Keratinocyte (primary cell): Measurements from ENCODE around the gene MEG3. TPM values are rescaled to one million over a fixed set of nuclear protein-coding genes. Genes with fewer than 3 reads are reported as not detected.

ENCODE experiments used
- DNase-seq: peaks from one replicate; pipeline ENCODE4 v3.0.0-alpha.2; 2011; ENCODE audit warnings: low read depth, missing footprints, low spot score
- FAIRE-seq: peaks from 2 replicates; lab custom pipeline; 2011; peaks lifted over from hg19 to GRCh38; lab: Jason Lieb, UNC
- H2AFZ ChIP-seq: 2 replicates; pipeline ENCODE4 v1.6.0; 2012; ENCODE audit warnings: low read length, control low read depth, inconsistent platforms; ENCODE audit not compliant: control insufficient read depth
- H3K27ac ChIP-seq: 2 replicates; pipeline ENCODE4 v1.5.1; 2011; ENCODE audit warnings: low read length; ENCODE audit not compliant: control insufficient read depth, insufficient read depth
- H3K27me3 ChIP-seq: 3 replicates; pipeline ENCODE4 v1.6.0; 2011; ENCODE audit warnings: low read length; ENCODE audit not compliant: control insufficient read depth, insufficient read depth; ENCODE audit errors: extremely low read depth
- H3K36me3 ChIP-seq, 2 experiments: 2 replicates in 1 of 2; 3 replicates in 1 of 2; pipeline ENCODE4 v1.5.1; 2011; ENCODE audit warnings: low read length in 2 of 2, mild to moderate bottlenecking in 1 of 2; ENCODE audit not compliant: control insufficient read depth in 2 of 2, insufficient read depth in 2 of 2; ENCODE audit errors: extremely low read depth in 1 of 2
- H3K4me1 ChIP-seq: 3 replicates; pipeline ENCODE4 v1.5.1; 2011; ENCODE audit warnings: low read length; ENCODE audit not compliant: control insufficient read depth, insufficient read depth; ENCODE audit errors: extremely low read depth
- H3K4me2 ChIP-seq: 3 replicates; pipeline ENCODE4 v1.6.0; 2011; ENCODE audit warnings: low read depth, low read length; ENCODE audit not compliant: control insufficient read depth, insufficient read depth; ENCODE audit errors: extremely low read depth
- H3K4me3 ChIP-seq, 3 experiments: fragments of 200-600 bp in 1 of 3; sonication (generic) in 1 of 3; 2 replicates in 2 of 3; 3 replicates in 1 of 3; pipeline ENCODE4 v1.5.1; 2011 to 2016; ENCODE audit warnings: low read length in 3 of 3, mild to moderate bottlenecking in 3 of 3, control low read depth in 2 of 3, inconsistent platforms in 1 of 3, low read depth in 1 of 3, mixed read lengths in 1 of 3, mixed run types in 1 of 3, moderate library complexity in 1 of 3; ENCODE audit not compliant: control insufficient read depth in 2 of 3, insufficient read depth in 2 of 3; ENCODE audit errors: extremely low read depth in 1 of 3
- H3K79me2 ChIP-seq: 2 replicates; pipeline ENCODE4 v1.6.0; 2012; ENCODE audit warnings: low read length; ENCODE audit not compliant: control insufficient read depth, insufficient read depth
- H3K9ac ChIP-seq: 3 replicates; pipeline ENCODE4 v1.6.0; 2011; ENCODE audit warnings: low read length; ENCODE audit not compliant: control insufficient read depth, insufficient read depth; ENCODE audit errors: extremely low read depth
- H3K9me1 ChIP-seq: 3 replicates; pipeline ENCODE4 v1.6.0; 2011; ENCODE audit warnings: low read length; ENCODE audit not compliant: control insufficient read depth, insufficient read depth; ENCODE audit errors: extremely low read depth
- H3K9me3 ChIP-seq: 2 replicates; pipeline ENCODE4 v1.5.1; 2012; ENCODE audit warnings: low read depth, low read length; ENCODE audit not compliant: control insufficient read depth
- H4K20me1 ChIP-seq: 3 replicates; pipeline ENCODE4 v1.6.0; 2011; ENCODE audit warnings: low read length; ENCODE audit not compliant: control insufficient read depth, insufficient read depth; ENCODE audit errors: extremely low read depth
- EZH2 ChIP-seq: IDR thresholded peaks from one replicate; pipeline ENCODE4 v1.6.1; 2012; ENCODE audit warnings: inconsistent platforms, mild to moderate bottlenecking, low read length, moderate library complexity
- dilution Hi-C: fragments of 300-500 bp; cut with MboI; formaldehyde crosslinking; loops from one replicate; pipeline ENCODE4 v1.7.0; 2020; ENCODE audit warnings: low sequenced_read_pairs; ENCODE audit not compliant: extremely low pct_ligation_motif_present
- polyA plus RNA-seq, 5 experiments: library from polyadenylated mRNA; depleted of rRNA in 3 of 5; stranded (reverse) in 3 of 5; stranded (forward) in 1 of 5; unstranded in 1 of 5; fragments of >200 nt; gene quantifications; 1 replicate in 1 of 5; 2 replicates in 3 of 5; 3 replicates in 1 of 5; pipeline versions ENCODE4 v1.2.1 to v1.2.3, GENCODE V29; 2011 to 2012; ENCODE audit warnings: missing spikeins in 2 of 5, low read depth in 1 of 5, low replicate concordance in 1 of 5
- TF ChIP-seq, protein P1 (sequence below), 3 experiments: IDR thresholded peaks in 1 of 3; conservative IDR thresholded peaks in 1 of 3; optimal IDR thresholded peaks in 1 of 3; 2 replicates in 2 of 3; 3 replicates in 1 of 3; pipeline versions ENCODE3 to v1.5.1; 2011; ENCODE audit warnings: low read length in 3 of 3, mild to moderate bottlenecking in 3 of 3, moderate library complexity in 2 of 3, control low read depth in 1 of 3, inconsistent platforms in 1 of 3; ENCODE audit not compliant: insufficient read depth in 2 of 3; ENCODE audit errors: extremely low read depth in 1 of 3

MEG3 gene
- polyA plus RNA-seq, 1 donor (not counting 4 experiments of a cell fraction or from before 2014, with no cell fraction given): 5.6 TPM

DNA sequence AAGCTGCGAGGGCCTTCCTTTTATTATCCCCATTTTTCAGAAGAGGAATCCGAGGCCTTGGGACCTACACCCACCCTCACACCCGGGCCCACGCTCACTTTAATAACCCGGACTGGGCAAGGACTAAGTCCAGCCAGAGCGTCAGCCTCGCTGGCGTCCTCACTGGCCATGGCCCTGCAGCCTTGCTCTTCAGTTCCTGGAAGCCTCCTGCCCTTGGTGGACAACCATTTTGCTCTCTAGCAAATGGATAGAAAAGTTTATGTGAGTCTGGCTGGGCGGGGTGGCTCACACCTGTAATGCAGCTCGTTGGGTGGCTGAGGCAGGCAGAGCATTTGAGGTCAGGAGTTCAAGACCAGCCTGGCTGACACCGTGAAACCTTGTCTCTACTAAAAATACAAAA, 67.8 kb downstream of the MEG3 start:
- FAIRE-seq (no peak), DNase-seq (no peak)
- no peaks in the 10 kb centered on the region for H4K20me1 ChIP-seq
- TF ChIP-seq, protein P1, sequence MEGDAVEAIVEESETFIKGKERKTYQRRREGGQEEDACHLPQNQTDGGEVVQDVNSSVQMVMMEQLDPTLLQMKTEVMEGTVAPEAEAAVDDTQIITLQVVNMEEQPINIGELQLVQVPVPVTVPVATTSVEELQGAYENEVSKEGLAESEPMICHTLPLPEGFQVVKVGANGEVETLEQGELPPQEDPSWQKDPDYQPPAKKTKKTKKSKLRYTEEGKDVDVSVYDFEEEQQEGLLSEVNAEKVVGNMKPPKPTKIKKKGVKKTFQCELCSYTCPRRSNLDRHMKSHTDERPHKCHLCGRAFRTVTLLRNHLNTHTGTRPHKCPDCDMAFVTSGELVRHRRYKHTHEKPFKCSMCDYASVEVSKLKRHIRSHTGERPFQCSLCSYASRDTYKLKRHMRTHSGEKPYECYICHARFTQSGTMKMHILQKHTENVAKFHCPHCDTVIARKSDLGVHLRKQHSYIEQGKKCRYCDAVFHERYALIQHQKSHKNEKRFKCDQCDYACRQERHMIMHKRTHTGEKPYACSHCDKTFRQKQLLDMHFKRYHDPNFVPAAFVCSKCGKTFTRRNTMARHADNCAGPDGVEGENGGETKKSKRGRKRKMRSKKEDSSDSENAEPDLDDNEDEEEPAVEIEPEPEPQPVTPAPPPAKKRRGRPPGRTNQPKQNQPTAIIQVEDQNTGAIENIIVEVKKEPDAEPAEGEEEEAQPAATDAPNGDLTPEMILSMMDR (optimal IDR thresholded peaks at IDR 0.05 in 1 of 3, IDR thresholded peaks at IDR 0.05 in 1 of 3, conservative IDR thresholded peaks at IDR 0.05 in 1 of 3; ENCODE audit: extremely low read depth in 1 of 3, insufficient read depth in 2 of 3, low read length in 3 of 3): no peak
- TF ChIP-seq EZH2: no peak
- H3K27me3 ChIP-seq: no peaks in the 10 kb centered on the region
- dilution Hi-C loops: no loop called here
- H3K27ac ChIP-seq: no peak overlapping the region
- no peaks in the 10 kb centered on the region for H3K36me3 ChIP-seq
- no peaks in the 10 kb centered on the region for H3K9me3 ChIP-seq
- no peak overlapping the region for H3K4me2 ChIP-seq
- H3K9me1 ChIP-seq: no peaks in the 10 kb centered on the region
- H2AFZ ChIP-seq: no peak overlapping the region
- no peaks in the 10 kb centered on the region for H3K4me1 ChIP-seq
- no peak overlapping the region for H3K4me3 ChIP-seq
- H3K9ac ChIP-seq: no peak overlapping the region
- H3K79me2 ChIP-seq: no peaks in the 10 kb centered on the region

DNA sequence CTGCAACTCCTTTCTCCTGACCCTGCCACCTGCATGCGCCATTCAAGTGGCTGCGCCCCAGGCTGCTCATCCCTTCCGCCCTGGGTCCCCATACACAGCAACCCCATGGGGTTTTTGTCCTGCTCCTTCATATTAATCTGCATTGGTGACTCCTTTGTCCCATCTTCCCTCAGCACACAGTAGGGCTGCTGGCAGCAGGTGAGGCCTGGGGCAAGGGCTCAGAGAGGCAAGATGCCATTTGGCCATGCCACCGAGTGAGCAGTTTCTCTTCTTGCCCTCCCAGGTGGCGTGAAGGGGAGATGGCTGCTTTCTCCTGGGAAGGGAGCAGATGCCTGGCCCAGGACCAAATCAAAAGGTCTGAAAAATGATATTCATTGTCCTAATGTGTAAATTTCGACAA, 68.5 kb downstream of the MEG3 start:
- TF ChIP-seq, protein P1 (optimal IDR thresholded peaks at IDR 0.05 in 1 of 3, IDR thresholded peaks at IDR 0.05 in 1 of 3, conservative IDR thresholded peaks at IDR 0.05 in 1 of 3; ENCODE audit: extremely low read depth in 1 of 3, insufficient read depth in 2 of 3, low read length in 3 of 3): no peak
- no peak for TF ChIP-seq EZH2
- H3K9ac ChIP-seq: no peak overlapping the region
- DNase-seq (no peak), FAIRE-seq (no peak)
- H3K9me3 ChIP-seq: no peaks in the 10 kb centered on the region
- H2AFZ ChIP-seq: no peak overlapping the region
- H3K9me1 ChIP-seq: no peaks in the 10 kb centered on the region
- H3K79me2 ChIP-seq: no peaks in the 10 kb centered on the region
- no peaks in the 10 kb centered on the region for H3K4me1 ChIP-seq
- no peaks in the 10 kb centered on the region for H3K27me3 ChIP-seq
- H3K27ac ChIP-seq: no peak overlapping the region
- dilution Hi-C loops: no loop called here
- H4K20me1 ChIP-seq: no peaks in the 10 kb centered on the region
- H3K36me3 ChIP-seq: no peaks in the 10 kb centered on the region
- no peak overlapping the region for H3K4me3 ChIP-seq
- H3K4me2 ChIP-seq: no peak overlapping the region
